Endodermal cell (in vitro differentiated cells): ENCODE results near the gene OR1N2. TPM values are rescaled to one million over a fixed set of nuclear protein-coding genes. Genes with fewer than 3 reads are reported as not detected.
"Not testable (repeated sequence)": the region's sequence is repeated elsewhere in the genome, so short reads cannot be mapped to it uniquely, and the experiment has no call there.

Experiments
- DNase-seq: peaks from one replicate; pipeline ENCODE4 v3.0.0-alpha.2; 2017
- H3K27ac ChIP-seq: 2 replicates; pipeline ENCODE4 v1.5.1; 2013; ENCODE audit warnings: mild to moderate bottlenecking, low read depth, low read length, moderate library complexity
- H3K27me3 ChIP-seq: 2 replicates; pipeline ENCODE4 v1.6.1; 2013; ENCODE audit warnings: mild to moderate bottlenecking, low read length, moderate library complexity; ENCODE audit not compliant: insufficient read depth, control insufficient read depth, poor library complexity, severe bottlenecking
- H3K36me3 ChIP-seq: 2 replicates; pipeline ENCODE4 v1.7.0; 2013; ENCODE audit warnings: mild to moderate bottlenecking, low read length, moderate library complexity; ENCODE audit not compliant: control insufficient read depth, insufficient read depth
- H3K4me1 ChIP-seq: one replicate; pipeline ENCODE4 v1.7.0; 2013; ENCODE audit warnings: low read length; ENCODE audit not compliant: control insufficient read depth, insufficient read depth
- H3K4me3 ChIP-seq: 2 replicates; pipeline ENCODE4 v1.5.1; 2013; ENCODE audit warnings: mild to moderate bottlenecking, low read length, moderate library complexity
- H3K9ac ChIP-seq: 2 replicates; pipeline ENCODE4 v1.6.1; 2013; ENCODE audit warnings: mild to moderate bottlenecking, low read length, moderate library complexity; ENCODE audit not compliant: poor library complexity, severe bottlenecking; ENCODE audit errors: extremely low read depth
- H3K9me3 ChIP-seq: 2 replicates; pipeline ENCODE4 v1.6.1; 2013; ENCODE audit warnings: mild to moderate bottlenecking, low read length, moderate library complexity; ENCODE audit not compliant: control insufficient read depth
- H3K27ac Mint-ChIP-seq: 2 replicates; pipeline ENCODE4 v1.8.0; 2020; ENCODE audit warnings: mixed read lengths
- H3K27me3 Mint-ChIP-seq: 2 replicates; pipeline ENCODE4 v1.8.0; 2021; ENCODE audit warnings: mild to moderate bottlenecking, mixed read lengths; ENCODE audit not compliant: insufficient read depth
- H3K36me3 Mint-ChIP-seq: 2 replicates; pipeline ENCODE4 v1.8.0; 2020; ENCODE audit warnings: low read depth, mixed read lengths
- H3K4me1 Mint-ChIP-seq: 2 replicates; pipeline ENCODE4 v1.8.0; 2020; ENCODE audit warnings: mixed read lengths
- H3K4me3 Mint-ChIP-seq: 2 replicates; pipeline ENCODE4 v1.8.0; 2020; ENCODE audit warnings: mild to moderate bottlenecking, moderate library complexity, mixed read lengths
- H3K9me3 Mint-ChIP-seq: 2 replicates; pipeline ENCODE4 v1.8.0; 2020; ENCODE audit warnings: mild to moderate bottlenecking, mixed read lengths
- CTCF ChIP-seq: fragments of 200-600 bp; sonication (generic); conservative IDR thresholded peaks from 2 replicates; pipeline ENCODE4 v1.5.0; 2021; ENCODE audit warnings: antibody characterized with exemption, mild to moderate bottlenecking
- WGBS, 2 experiments: methylation state at CpG; one replicate each; pipeline versions ENCODE4 v1.1.5 to v1.1.7; 2013; ENCODE audit warnings: missing lambda C conversion rate in 2 of 2, mixed read lengths in 1 of 2; ENCODE audit not compliant: insufficient coverage in 1 of 2, insufficient read length in 1 of 2; 5-methylcytosine and 5-hydroxymethylcytosine counted together
- total RNA-seq, 2 donors: library from RNA; stranded (reverse); fragmentation: NEBNext Ultra II Directional in 1 of 2; extraction: Animal tissue kit (Norgen Biotek cat#: 25700) in 1 of 2; gene quantifications; 2 replicates in 1 of 2; 3 replicates in 1 of 2; pipeline ENCODE4 v1.2.1, GENCODE V29; 2021

The OR1N2 gene
- total RNA-seq, 2 donors from 2014 or later = not detected

- 35 to 46% methylated on average over 2 of the region's 2 CpGs for WGBS, 2 experiments
- H3K9me3 Mint-ChIP-seq = peaks cover 54% of the 10 kb centered on the region
- Histone ChIP-seq H3K36me3 (no peaks in the 10 kb centered on the region), H3K9me3 (peaks cover 24% of the 10 kb centered on the region), H3K4me3 (no peak overlapping the region), H3K27me3 (no peaks in the 10 kb centered on the region), H3K9ac (no peak overlapping the region), H3K4me1 (no peaks in the 10 kb centered on the region), H3K27ac (no peak overlapping the region)
- no peaks in the 10 kb centered on the region for H3K36me3 Mint-ChIP-seq
- no peak overlapping the region for H3K4me3 Mint-ChIP-seq
- H3K4me1 Mint-ChIP-seq = no peaks in the 10 kb centered on the region
- no peak for TF ChIP-seq CTCF
- H3K27me3 Mint-ChIP-seq = peaks cover 5% of the 10 kb centered on the region
- DNase-seq = no peak
- no peak overlapping the region for H3K27ac Mint-ChIP-seq
These were observed 19.5 kb downstream of the OR1N2 start for GRCh38 chr9:122572456-122572855.

GRCh38 chr9:122579874-122580273 lies 27.0 kb downstream of the OR1N2 start:
- Mint-ChIP-seq H3K36me3 (no peaks in the 10 kb centered on the region), H3K27ac (no peak overlapping the region), H3K4me1 (no peaks in the 10 kb centered on the region), H3K9me3 (peaks cover 48% of the 10 kb centered on the region), H3K4me3 (no peak overlapping the region), H3K27me3 (no peaks in the 10 kb centered on the region)
- H3K27ac ChIP-seq = no peak overlapping the region
- DNase-seq = no peak
- H3K27me3 ChIP-seq = no peaks in the 10 kb centered on the region
- 71 to 95% methylated on average over 3 to 5 of the region's 5 CpGs for WGBS, 2 experiments
- H3K9ac ChIP-seq = no peak overlapping the region
- H3K4me1 ChIP-seq = no peaks in the 10 kb centered on the region
- no peak overlapping the region for H3K4me3 ChIP-seq
- TF ChIP-seq CTCF = no peak
- H3K36me3 ChIP-seq = no peaks in the 10 kb centered on the region
- H3K9me3 ChIP-seq = peaks cover 68% of the 10 kb centered on the region

GRCh38 chr9:122580360-122580759 lies 27.4 kb downstream of the OR1N2 start:
- Mint-ChIP-seq H3K4me1 (no peaks in the 10 kb centered on the region), H3K9me3 (peaks cover 49% of the 10 kb centered on the region), H3K36me3 (no peaks in the 10 kb centered on the region), H3K4me3 (no peak overlapping the region), H3K27ac (no peak overlapping the region), H3K27me3 (no peaks in the 10 kb centered on the region)
- Histone ChIP-seq H3K27ac (no peak overlapping the region), H3K4me1 (no peaks in the 10 kb centered on the region), H3K27me3 (no peaks in the 10 kb centered on the region), H3K9me3 (peaks cover 72% of the 10 kb centered on the region), H3K4me3 (no peak overlapping the region), H3K36me3 (no peaks in the 10 kb centered on the region), H3K9ac (no peak overlapping the region)
- 94 to 100% methylated on average over 1 to 2 of the region's 3 CpGs for WGBS, 2 experiments
- no peak for DNase-seq
- no peak for TF ChIP-seq CTCF

GRCh38 chr9:122583284-122583683 lies 30.4 kb downstream of the OR1N2 start, which contains the start of gene OR1L8:
TSS of gene OR1L8 (minus strand) at chr9:122583384. CDS start at chr9:122568477, 14,907 bp downstream.
- not testable (repeated sequence) for H3K36me3 Mint-ChIP-seq, H3K27me3 Mint-ChIP-seq, H3K27me3 ChIP-seq, H3K27ac Mint-ChIP-seq, H3K4me1 ChIP-seq, H3K36me3 ChIP-seq, H3K4me3 Mint-ChIP-seq, H3K4me1 Mint-ChIP-seq, H3K4me3 ChIP-seq, DNase-seq, H3K9ac ChIP-seq, H3K27ac ChIP-seq
- peaks cover 57% of the 10 kb centered on the region for H3K9me3 ChIP-seq
- peaks cover 45% of the 10 kb centered on the region for H3K9me3 Mint-ChIP-seq
- WGBS, 2 experiments = 82 to 89% methylated on average over 3 to 8 of the region's 8 CpGs
